HUES64 (cell line): ENCODE measurements around the gene KMT2C.
"Not testable (repeated sequence)": the region's sequence is repeated elsewhere in the genome, so short reads cannot be mapped to it uniquely, and the experiment has no call there.

Experiments
- H3K27ac ChIP-seq: 2 replicates; pipeline ENCODE4 v1.7.0; 2013; ENCODE audit warnings: low read depth, low read length, inconsistent platforms
- H3K27me3 ChIP-seq: 2 replicates; pipeline ENCODE4 v1.6.1; 2013; ENCODE audit warnings: mild to moderate bottlenecking, low read length; ENCODE audit not compliant: insufficient read depth
- H3K36me3 ChIP-seq: 2 replicates; pipeline ENCODE4 v1.6.1; 2013; ENCODE audit warnings: mild to moderate bottlenecking, low read length; ENCODE audit not compliant: insufficient read depth
- H3K4me1 ChIP-seq: 2 replicates; pipeline ENCODE4 v1.6.1; 2013; ENCODE audit warnings: mild to moderate bottlenecking, low read length, moderate library complexity; ENCODE audit not compliant: insufficient read depth
- H3K4me3 ChIP-seq: 2 replicates; pipeline ENCODE4 v1.5.1; 2013; ENCODE audit warnings: mild to moderate bottlenecking, low read length, moderate library complexity
- H3K9ac ChIP-seq: 2 replicates; pipeline ENCODE4 v1.6.1; 2013; ENCODE audit warnings: mild to moderate bottlenecking, low read depth, low read length
- H3K9me3 ChIP-seq: 2 replicates; pipeline ENCODE4 v1.6.1; 2013; ENCODE audit warnings: low read depth, low read length; ENCODE audit not compliant: insufficient read depth
- WGBS: fragments of 150-250, 120-280 bp; methylation state at CpG from one replicate; pipeline ENCODE4 v1.1.7; 2013; ENCODE audit warnings: missing lambda C conversion rate; 5-methylcytosine and 5-hydroxymethylcytosine counted together

KMT2C gene

GRCh38 chr7:152330827-152331226 is 105.0 kb downstream of the KMT2C start:
- Histone ChIP-seq H3K27ac (no peak overlapping the region), H3K4me3 (no peak overlapping the region), H3K9ac (no peak overlapping the region), H3K36me3 (peaks cover 29% of the 10 kb centered on the region), H3K4me1 (no peaks in the 10 kb centered on the region), H3K9me3 (no peaks in the 10 kb centered on the region), H3K27me3 (no peaks in the 10 kb centered on the region)
- 100% methylated on average over 2 of the region's 2 CpGs for WGBS

- Histone ChIP-seq H3K27ac (no peak overlapping the region), H3K4me1 (no peaks in the 10 kb centered on the region), H3K9me3 (no peaks in the 10 kb centered on the region), H3K27me3 (no peaks in the 10 kb centered on the region), H3K4me3 (no peak overlapping the region), H3K9ac (no peak overlapping the region), H3K36me3 (peaks cover 29% of the 10 kb centered on the region)
- WGBS: 91% methylated on average over 2 of the region's 2 CpGs
Measured at GRCh38 chr7:152329469-152329868, 106.3 kb downstream of the KMT2C start.

- 100% methylated on average over 1 of the region's 1 CpG for WGBS
- Histone ChIP-seq H3K4me3 (no peak overlapping the region), H3K9me3 (no peaks in the 10 kb centered on the region)
Measured at GRCh38 chr7:152328234-152328633, 107.6 kb downstream of the KMT2C start.

GRCh38 chr7:152315845-152316244 is 120.0 kb downstream of the KMT2C start:
- WGBS: no CpG with 5 or more reads among the region's 2 CpGs
- H3K4me1 ChIP-seq: no peaks in the 10 kb centered on the region
- no peak overlapping the region for H3K4me3 ChIP-seq
- no peak overlapping the region for H3K9ac ChIP-seq
- no peaks in the 10 kb centered on the region for H3K27me3 ChIP-seq
- H3K9me3 ChIP-seq: no peaks in the 10 kb centered on the region
- no peak overlapping the region for H3K27ac ChIP-seq
- peaks cover 6% of the 10 kb centered on the region; the same call in 1 of the 2 replicates for H3K36me3 ChIP-seq

More at GRCh38 chr7:152328234-152328633, 107.6 kb downstream of the KMT2C start:
- Histone ChIP-seq H3K9ac (no peak overlapping the region), H3K36me3 (peaks cover 29% of the 10 kb centered on the region), H3K27me3 (no peaks in the 10 kb centered on the region), H3K4me1 (no peaks in the 10 kb centered on the region), H3K27ac (no peak overlapping the region)

- H3K4me1 ChIP-seq: no peaks in the 10 kb centered on the region
- H3K27me3 ChIP-seq: no peaks in the 10 kb centered on the region
- no peaks in the 10 kb centered on the region for H3K9me3 ChIP-seq
- H3K4me3 ChIP-seq: no peak overlapping the region
- no peak overlapping the region for H3K27ac ChIP-seq
- peaks cover 15% of the 10 kb centered on the region for H3K36me3 ChIP-seq
- WGBS: 88% methylated on average over 1 of the region's 1 CpG
- no peak overlapping the region for H3K9ac ChIP-seq
Measured at GRCh38 chr7:152313831-152314604, 121.8 kb downstream of the KMT2C start.

GRCh38 chr7:152313217-152313616 is 122.6 kb downstream of the KMT2C start:
- peaks cover 20% of the 10 kb centered on the region for H3K36me3 ChIP-seq
- no peak overlapping the region for H3K27ac ChIP-seq
- H3K9me3 ChIP-seq: no peaks in the 10 kb centered on the region
- no peak overlapping the region for H3K9ac ChIP-seq
- H3K4me3 ChIP-seq: no peak overlapping the region
- no peaks in the 10 kb centered on the region for H3K4me1 ChIP-seq
- no peaks in the 10 kb centered on the region for H3K27me3 ChIP-seq

GRCh38 chr7:152312316-152312715 is 123.5 kb downstream of the KMT2C start:
- Histone ChIP-seq H3K36me3 (peaks cover 24% of the 10 kb centered on the region), H3K4me1 (no peaks in the 10 kb centered on the region)

GRCh38 chr7:152307902-152308301 is 127.9 kb downstream of the KMT2C start:
- no peak overlapping the region for H3K27ac ChIP-seq
- no peak overlapping the region for H3K4me3 ChIP-seq
- peaks cover 34% of the 10 kb centered on the region for H3K36me3 ChIP-seq
- H3K27me3 ChIP-seq: no peaks in the 10 kb centered on the region
- no peaks in the 10 kb centered on the region for H3K9me3 ChIP-seq
- no peaks in the 10 kb centered on the region for H3K4me1 ChIP-seq
- H3K9ac ChIP-seq: no peak overlapping the region

More at GRCh38 chr7:152312316-152312715, 123.5 kb downstream of the KMT2C start:
- no peaks in the 10 kb centered on the region for H3K27me3 ChIP-seq
- H3K9ac ChIP-seq: no peak overlapping the region
- no peak overlapping the region; the same call in 1 of the 2 replicates for H3K27ac ChIP-seq
- WGBS: 81% methylated on average over 2 of the region's 2 CpGs
- no peaks in the 10 kb centered on the region for H3K9me3 ChIP-seq
- H3K4me3 ChIP-seq: no peak overlapping the region

- H3K4me1 ChIP-seq, H3K27ac ChIP-seq, H3K4me3 ChIP-seq, H3K27me3 ChIP-seq, H3K9me3 ChIP-seq, H3K9ac ChIP-seq, H3K36me3 ChIP-seq: not testable (repeated sequence)
- 100% methylated on average over 1 of the region's 2 CpGs for WGBS
Measured at GRCh38 chr7:152299542-152300143, 136.2 kb downstream of the KMT2C start.

GRCh38 chr7:152292897-152293296 is 142.9 kb downstream of the KMT2C start:
- Histone ChIP-seq H3K27ac (no peak overlapping the region), H3K9me3 (0 out of 2 replicates have a peak, but pooled peaks cover 2% of the 10 kb centered on the region), H3K4me1 (no peaks in the 10 kb centered on the region; the same call in 1 of the 2 replicates), H3K9ac (no peak overlapping the region), H3K36me3 (no peaks in the 10 kb centered on the region), H3K27me3 (no peaks in the 10 kb centered on the region), H3K4me3 (no peak overlapping the region)
- 100% methylated on average over 1 of the region's 2 CpGs for WGBS

- not testable (repeated sequence) for H3K36me3 ChIP-seq, H3K27ac ChIP-seq, H3K4me1 ChIP-seq, H3K4me3 ChIP-seq, H3K27me3 ChIP-seq, H3K9ac ChIP-seq
- H3K9me3 ChIP-seq: peaks cover 20% of the 10 kb centered on the region
- WGBS: 93% methylated on average over 1 of the region's 3 CpGs
Measured at GRCh38 chr7:152286972-152287371, 148.8 kb downstream of the KMT2C start.
